Gastroesophageal sphincter (tissue), 3 donors: ENCODE data around the gene NINL.

Source experiments
- CTCF ChIP-seq, 4 experiments: fragments of 200-600 bp in 2 of 4; fragments of 450-650 bp in 2 of 4; sonication (generic) in 1 of 4; IDR thresholded peaks; one replicate each; pipeline ENCODE4 v1.5.1; 2017 to 2019; ENCODE audit warnings: antibody characterized with exemption in 4 of 4, mild to moderate bottlenecking in 2 of 4, moderate library complexity in 2 of 4
- EP300 ChIP-seq: sonication (generic); formaldehyde crosslinking; IDR thresholded peaks from one replicate; pipeline ENCODE4 v1.6.1; 2017; ENCODE audit warnings: antibody characterized with exemption, mild to moderate bottlenecking
- POLR2A ChIP-seq, 2 donors: fragments of 450-650 bp; IDR thresholded peaks; one replicate each; pipeline ENCODE4 v1.6.1; 2017; ENCODE audit warnings: antibody characterized with exemption in 2 of 2, mild to moderate bottlenecking in 2 of 2, moderate library complexity in 1 of 2
- POLR2AphosphoS5 ChIP-seq: sonication (generic); formaldehyde crosslinking; IDR thresholded peaks from one replicate; pipeline ENCODE4 v1.6.1; 2017; ENCODE audit warnings: antibody characterized with exemption

DNA sequence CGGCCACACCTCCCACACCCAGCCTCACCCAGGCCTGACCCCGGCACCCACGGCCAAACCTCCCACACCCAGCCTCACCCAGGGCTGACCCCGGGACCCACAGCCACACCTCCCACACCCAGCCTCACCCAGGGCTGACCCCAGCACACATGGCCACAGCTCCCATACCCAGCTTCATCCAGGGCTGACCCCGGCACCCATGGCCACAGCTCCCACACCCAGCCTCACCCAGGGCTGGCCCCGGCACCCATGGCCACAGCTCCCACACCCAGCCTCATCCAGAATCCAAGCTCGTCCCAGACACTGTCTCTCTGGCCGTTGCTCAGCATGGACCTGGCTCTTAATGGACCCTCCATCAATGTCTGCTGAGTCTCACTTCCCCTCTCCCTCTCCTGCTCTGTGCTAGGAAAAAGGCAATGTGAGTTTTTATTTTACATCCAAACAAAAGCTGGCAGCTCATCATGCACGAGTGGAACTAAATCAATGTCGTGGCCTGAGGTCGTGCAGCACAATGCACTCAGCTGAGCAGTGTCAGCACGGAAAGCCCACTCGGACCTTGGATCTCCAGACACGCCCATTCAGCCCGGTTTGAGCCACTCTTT, 36.1 kb downstream of the NINL start:
- TF ChIP-seq CTCF (IDR thresholded peaks at IDR 0.05) (no peak), POLR2AphosphoS5 (no peak), EP300 (no peak), POLR2A (IDR thresholded peaks at IDR 0.05) (no peak)
